Neuron (in vitro differentiated cells): Measurements from ENCODE around the gene BIK.

ENCODE experiments used
- H2AFZ ChIP-seq: one replicate; pipeline ENCODE4 v1.6.1; 2013; ENCODE audit warnings: low read depth, mild to moderate bottlenecking, inconsistent platforms, low read length, moderate library complexity
- H3K27me3 ChIP-seq: one replicate; pipeline ENCODE4 v1.6.1; 2013; ENCODE audit warnings: low read length; ENCODE audit not compliant: insufficient read depth
- H3K36me3 ChIP-seq: one replicate; pipeline ENCODE4 v1.6.1; 2013; ENCODE audit warnings: low read length; ENCODE audit not compliant: insufficient read depth
- H3K4me1 ChIP-seq: one replicate; pipeline ENCODE4 v1.6.1; 2013; ENCODE audit warnings: low read length; ENCODE audit not compliant: insufficient read depth
- H3K4me3 ChIP-seq: 2 replicates; pipeline ENCODE4 v1.5.1; 2013; ENCODE audit warnings: mild to moderate bottlenecking, low read length, moderate library complexity
- H3K9me3 ChIP-seq: one replicate; pipeline ENCODE4 v1.6.1; 2013; ENCODE audit warnings: low read length

BIK gene

DNA sequence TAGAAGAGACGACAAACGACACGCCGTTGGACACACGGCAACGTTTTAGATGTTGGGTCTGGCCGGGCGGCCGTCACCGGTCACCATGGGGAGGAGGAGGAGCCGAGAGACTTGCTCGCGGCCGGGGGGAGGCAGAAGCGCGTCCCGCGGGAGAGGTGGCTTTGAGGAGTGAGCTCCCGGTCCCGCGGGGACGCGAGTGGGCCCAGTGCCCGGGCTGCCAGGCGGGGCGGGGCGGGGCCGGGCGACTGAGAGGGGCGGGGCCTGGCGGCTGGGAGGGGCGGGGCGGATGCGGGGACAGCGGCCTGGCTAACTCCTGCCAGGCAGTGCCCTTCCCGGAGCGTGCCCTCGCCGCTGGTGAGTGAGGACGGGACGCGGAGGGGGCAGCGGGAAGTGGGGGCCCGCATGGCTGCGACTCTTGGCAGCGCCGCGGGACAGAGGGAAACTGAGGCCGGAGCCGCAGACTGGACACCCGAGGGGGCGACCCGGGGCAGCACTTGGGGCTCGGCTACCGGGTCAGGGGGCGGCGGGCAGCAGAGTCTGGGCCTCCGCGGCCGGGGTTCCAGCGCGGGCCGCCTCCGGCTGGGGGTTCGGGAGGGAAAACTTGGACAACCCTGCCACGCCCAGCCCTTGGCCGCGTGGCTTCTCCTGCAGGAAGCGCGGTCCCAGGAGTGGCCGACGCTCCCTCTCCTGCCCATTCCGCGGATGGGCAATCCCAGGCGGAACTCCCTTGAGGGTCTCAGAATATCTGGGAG is 40.9 kb downstream of the BIK start, which contains the start of gene TSPO:
TSPO (plus strand) TSS at position 309 of the 752 bp plus-strand sequence. CDS start 7,680 bp downstream, outside the sequence.
- H2AFZ ChIP-seq: peak within 1 kb of the TSS; percentile 17
- peaks cover 5% of the 10 kb centered on the region for H3K4me1 ChIP-seq
- H3K27me3 ChIP-seq: peaks cover 20% of the 10 kb centered on the region
- no peaks in the 10 kb centered on the region for H3K9me3 ChIP-seq
- H3K36me3 ChIP-seq: no peaks in the 10 kb centered on the region
- H3K4me3 ChIP-seq: no peak within 1 kb of the TSS

DNA sequence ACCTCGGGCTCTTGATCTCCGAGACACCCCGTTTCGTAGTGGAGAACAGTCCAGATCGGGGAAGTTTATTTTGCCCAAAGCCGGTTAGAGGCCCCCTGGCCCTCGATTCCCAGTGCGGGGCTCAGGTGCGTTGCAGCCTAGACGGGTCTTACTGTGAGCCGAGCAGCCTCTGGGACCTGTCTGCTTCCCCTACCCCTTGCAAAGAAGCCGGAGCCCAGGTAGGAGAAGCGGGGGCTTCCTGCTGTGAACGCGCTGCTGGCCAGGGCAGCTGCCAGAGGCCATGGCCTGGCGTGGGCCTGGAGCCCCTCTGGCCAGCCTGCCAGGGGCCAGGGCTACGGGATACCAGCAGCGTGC is 41.4 kb downstream of the BIK start:
- H2AFZ ChIP-seq: peak overlapping the region; percentile 17
- peaks cover 5% of the 10 kb centered on the region for H3K4me1 ChIP-seq
- H3K4me3 ChIP-seq: no peak overlapping the region
- H3K27me3 ChIP-seq: peaks cover 20% of the 10 kb centered on the region
- H3K36me3 ChIP-seq: no peaks in the 10 kb centered on the region
- no peaks in the 10 kb centered on the region for H3K9me3 ChIP-seq

DNA sequence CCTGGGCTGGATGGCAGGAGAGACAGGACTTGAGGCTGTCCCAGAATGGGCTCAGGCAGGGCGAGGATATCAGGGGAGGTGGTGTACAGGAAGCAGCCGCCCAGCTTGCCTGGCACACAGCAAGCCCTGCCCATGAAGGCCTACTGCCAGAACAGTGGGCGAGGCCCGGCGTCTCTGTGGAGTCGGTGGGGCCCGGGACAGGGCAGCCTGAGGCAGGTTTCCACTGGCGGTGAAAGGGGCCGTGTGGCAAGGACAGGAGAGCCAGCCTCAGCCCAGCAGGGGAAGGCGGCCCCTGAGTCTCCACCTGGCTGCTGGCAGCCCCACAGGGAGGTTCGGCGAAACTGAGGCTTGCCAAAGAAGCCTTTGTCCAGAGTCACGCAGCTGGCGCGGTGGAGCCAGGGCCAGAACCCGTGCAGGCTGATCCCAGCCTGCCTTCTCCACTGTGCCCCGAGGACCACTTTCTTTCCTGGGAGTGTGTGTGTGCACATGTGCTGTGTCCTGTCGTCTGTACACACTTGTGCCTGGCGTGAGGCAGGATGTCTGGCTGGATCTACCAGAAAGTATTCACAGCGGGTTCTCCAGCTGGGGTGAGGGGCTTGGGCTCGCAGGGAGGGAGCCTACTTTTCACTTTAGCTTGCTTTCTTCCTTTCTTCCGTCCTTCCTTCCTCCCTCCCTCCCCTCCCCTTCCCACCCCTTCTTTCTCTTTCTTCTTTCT is 42.0 kb downstream of the BIK start:
- Histone ChIP-seq H3K36me3 (no peaks in the 10 kb centered on the region), H2AFZ (no peak overlapping the region), H3K9me3 (no peaks in the 10 kb centered on the region), H3K4me3 (no peak overlapping the region), H3K27me3 (peaks cover 20% of the 10 kb centered on the region), H3K4me1 (peaks cover 5% of the 10 kb centered on the region)

DNA sequence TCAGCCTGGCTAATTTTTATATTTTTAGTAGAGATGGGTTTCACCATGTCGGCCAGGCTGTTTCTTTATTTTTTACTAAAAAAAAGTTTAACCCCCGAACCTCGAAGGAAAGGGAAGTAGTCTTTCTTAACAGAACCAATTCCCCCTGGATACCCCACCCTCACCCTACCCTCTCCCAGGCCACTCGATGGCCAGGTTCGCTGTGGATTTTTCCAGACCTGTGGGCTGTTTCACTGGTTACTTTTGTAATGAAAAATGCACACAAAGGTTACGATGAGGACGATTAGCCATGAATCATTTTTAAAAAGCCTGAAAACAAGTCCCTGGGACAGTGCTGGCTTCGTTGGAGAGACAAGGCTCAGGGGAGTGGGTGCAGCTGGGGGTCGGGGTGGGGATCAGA is 43.3 kb downstream of the BIK start:
- H3K9me3 ChIP-seq: no peaks in the 10 kb centered on the region
- no peak overlapping the region for H2AFZ ChIP-seq
- H3K36me3 ChIP-seq: no peaks in the 10 kb centered on the region
- H3K4me3 ChIP-seq: no peak overlapping the region
- peaks cover 5% of the 10 kb centered on the region for H3K4me1 ChIP-seq
- H3K27me3 ChIP-seq: peaks cover 17% of the 10 kb centered on the region

DNA sequence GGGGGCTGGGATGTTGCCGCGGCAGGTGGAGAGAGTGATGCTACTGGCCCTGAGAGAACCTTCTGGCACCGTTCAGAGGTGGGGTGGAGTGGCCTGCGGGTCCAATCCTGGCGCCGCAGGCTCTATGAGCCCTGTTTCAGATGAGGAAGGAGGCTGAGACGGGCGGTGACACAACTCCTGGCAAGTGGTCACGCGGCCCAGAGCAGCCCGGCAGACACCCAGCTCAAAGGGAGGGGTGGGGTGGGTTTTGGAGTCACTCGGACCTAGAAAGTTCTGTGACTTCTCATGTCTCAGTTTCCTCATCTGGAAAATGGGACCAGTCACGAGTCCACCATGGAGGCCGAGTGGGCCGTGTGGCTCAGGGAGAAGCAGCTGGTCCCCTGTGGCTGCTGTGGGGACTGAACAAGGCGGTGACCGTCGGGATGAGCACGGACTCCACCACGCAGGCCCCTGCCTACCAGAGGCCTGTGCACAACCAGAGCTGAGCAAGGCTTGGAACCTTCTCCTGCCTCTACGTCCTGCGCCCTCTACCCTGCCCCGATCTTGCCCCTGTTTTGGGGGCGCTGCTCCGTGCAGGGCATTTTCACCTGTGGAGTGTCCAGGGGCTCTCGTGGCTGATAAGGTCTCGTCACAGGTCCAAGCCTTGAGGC is 44.5 kb downstream of the BIK start:
- H3K4me1 ChIP-seq: peaks cover 10% of the 10 kb centered on the region
- no peak overlapping the region for H3K4me3 ChIP-seq

DNA sequence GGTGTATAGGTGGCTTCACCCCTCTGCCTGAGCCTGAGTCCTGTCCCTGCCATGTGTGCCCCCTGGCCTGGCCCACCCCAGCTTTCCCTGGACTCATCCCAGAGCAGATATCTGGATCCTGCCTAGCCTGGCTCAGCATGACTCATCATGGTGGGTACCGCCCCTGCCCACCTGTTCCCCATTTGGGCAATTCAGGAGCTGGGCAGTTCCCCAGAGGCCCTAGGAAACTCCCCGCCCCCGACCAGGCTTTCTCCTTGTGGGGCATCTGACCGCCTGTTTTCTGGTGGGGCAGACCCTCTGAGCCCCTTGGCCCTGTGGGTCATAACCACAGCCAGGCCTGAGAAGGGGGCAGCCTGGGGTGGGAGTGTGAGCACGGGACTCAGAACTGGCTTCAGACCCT is 45.2 kb downstream of the BIK start:
- Histone ChIP-seq H3K4me3 (no peak overlapping the region), H3K27me3 (peaks cover 14% of the 10 kb centered on the region), H3K4me1 (peaks cover 10% of the 10 kb centered on the region), H2AFZ (no peak overlapping the region), H3K9me3 (no peaks in the 10 kb centered on the region), H3K36me3 (no peaks in the 10 kb centered on the region)

More for the DNA sequence above, 44.5 kb downstream of the BIK start:
- no peaks in the 10 kb centered on the region for H3K9me3 ChIP-seq
- H2AFZ ChIP-seq: no peak overlapping the region
- H3K36me3 ChIP-seq: no peaks in the 10 kb centered on the region
- H3K27me3 ChIP-seq: peaks cover 17% of the 10 kb centered on the region

DNA sequence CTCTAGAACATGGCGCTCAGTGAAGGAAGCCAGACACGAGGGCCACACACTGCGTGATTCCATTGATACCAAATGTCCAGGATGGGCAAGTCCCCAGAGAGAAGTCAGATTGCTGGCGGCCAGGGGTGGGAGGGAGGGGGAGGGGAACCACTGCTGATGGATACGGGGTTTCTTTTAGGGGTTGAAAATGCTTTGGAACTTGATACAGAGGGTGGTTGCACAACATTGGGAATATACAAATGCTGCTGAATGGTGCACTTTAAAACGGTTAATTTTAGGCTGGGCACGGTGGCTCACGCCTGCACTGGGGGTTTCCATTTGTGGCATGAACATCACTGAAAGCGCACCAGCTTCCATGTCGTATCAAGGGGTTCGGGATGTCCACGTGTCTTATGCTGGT is 45.9 kb downstream of the BIK start:
- H3K27me3 ChIP-seq: peaks cover 12% of the 10 kb centered on the region
- H2AFZ ChIP-seq: no peak overlapping the region
- H3K4me1 ChIP-seq: peaks cover 10% of the 10 kb centered on the region
- no peaks in the 10 kb centered on the region for H3K36me3 ChIP-seq
- no peak overlapping the region for H3K4me3 ChIP-seq
- H3K9me3 ChIP-seq: no peaks in the 10 kb centered on the region

DNA sequence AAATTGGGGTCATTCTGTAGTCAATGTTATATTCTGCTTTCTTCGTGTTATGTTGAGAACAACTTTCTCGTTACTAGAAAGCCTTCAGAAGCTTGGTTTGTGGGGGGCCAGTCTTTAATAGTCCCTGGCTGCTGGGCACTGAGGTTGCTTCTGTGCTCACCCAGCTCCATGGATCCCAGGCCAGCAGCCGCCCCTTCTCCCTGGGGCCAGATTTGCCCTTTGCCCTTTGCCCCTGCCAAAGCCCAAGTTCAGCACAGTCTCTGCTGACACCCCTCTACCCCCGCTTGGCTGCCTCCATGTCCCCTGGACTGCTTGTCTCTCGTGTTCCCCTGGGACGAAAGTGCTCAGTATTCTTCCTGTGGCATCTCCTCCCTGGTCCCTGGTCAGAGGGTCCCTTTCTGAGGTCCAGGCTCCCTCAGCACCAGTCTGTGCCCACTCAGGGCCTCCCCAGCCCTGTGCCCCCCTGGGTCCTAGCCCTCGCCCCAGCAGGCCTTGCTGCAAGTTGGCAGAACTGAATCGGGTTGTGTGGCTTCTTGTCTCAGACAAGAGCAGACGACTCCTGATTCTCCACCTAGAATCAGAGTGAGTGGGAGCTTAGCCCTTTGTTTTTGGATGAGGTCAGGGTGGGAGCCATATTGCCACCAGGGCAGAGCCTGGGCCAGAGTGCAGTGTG is 47.5 kb downstream of the BIK start:
- Histone ChIP-seq H3K4me1 (peaks cover 5% of the 10 kb centered on the region), H3K9me3 (no peaks in the 10 kb centered on the region), H3K36me3 (no peaks in the 10 kb centered on the region), H3K4me3 (no peak overlapping the region), H2AFZ (no peak overlapping the region), H3K27me3 (no peaks in the 10 kb centered on the region)

DNA sequence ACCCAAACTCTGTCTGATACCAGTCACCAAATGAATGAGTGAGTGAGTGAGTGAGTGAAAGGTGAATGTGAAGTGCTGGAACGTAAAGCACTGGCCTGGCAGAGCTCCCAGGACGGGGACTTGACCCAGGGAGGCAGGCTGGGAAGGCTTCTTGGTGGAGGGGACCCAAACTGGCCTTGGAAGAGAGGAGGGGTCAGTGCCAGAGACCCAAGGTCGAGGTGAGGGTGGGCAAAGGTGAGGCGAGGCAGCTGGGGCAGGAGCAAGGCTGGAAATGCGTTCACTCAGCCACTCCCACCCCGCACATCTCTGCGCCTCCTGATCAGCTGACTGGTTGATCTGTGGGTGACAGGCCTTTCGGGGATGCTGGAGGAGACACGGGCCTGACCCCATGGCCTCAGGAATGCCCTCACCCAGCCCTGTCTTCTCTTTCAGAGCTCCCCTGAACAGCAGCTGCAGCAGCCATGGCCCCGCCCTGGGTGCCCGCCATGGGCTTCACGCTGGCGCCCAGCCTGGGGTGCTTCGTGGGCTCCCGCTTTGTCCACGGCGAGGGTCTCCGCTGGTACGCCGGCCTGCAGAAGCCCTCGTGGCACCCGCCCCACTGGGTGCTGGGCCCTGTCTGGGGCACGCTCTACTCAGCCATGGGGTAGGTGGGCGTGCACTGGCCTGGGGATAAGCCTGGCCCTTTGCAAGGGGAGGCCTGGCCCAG is 48.4 kb downstream of the BIK start:
- Histone ChIP-seq H3K4me3 (no peak overlapping the region), H2AFZ (no peak overlapping the region), H3K36me3 (no peaks in the 10 kb centered on the region), H3K4me1 (peaks cover 9% of the 10 kb centered on the region), H3K9me3 (no peaks in the 10 kb centered on the region), H3K27me3 (no peaks in the 10 kb centered on the region)

DNA sequence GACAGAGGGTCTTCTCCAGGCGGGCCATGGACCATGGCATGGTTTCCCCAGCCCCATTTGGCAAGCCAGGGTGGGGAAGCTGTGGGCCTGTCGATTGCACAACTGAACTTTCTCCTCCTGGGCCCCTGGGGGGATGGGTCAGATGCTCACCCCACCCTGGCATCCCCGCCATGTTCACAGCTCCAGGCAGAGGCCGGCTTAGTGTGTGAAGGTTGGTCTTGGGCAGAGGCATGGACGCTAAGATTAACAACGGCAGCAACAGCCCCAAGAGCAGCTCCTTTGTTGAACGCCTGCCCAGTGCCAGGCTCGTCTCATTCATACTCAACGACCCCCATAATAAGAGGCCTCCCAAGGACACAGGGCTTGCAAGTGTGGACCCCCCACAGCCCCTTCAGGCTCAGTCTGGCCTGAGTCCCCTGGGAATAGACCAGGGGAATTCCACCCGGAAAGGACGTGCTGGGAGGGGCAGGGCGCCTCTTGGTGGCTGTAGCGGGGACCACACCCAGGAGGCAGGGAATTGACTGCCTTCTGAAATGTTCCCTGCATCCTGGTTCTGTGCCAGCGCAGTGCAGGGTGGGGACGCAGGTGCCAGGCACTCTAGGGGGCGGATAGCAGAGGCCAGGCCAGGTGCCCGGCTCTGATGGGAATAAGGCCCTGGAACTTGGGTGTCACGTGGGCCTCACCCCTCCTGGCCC is 49.1 kb downstream of the BIK start:
- no peaks in the 10 kb centered on the region for H3K27me3 ChIP-seq
- no peak overlapping the region for H2AFZ ChIP-seq
- H3K9me3 ChIP-seq: no peaks in the 10 kb centered on the region
- no peaks in the 10 kb centered on the region for H3K36me3 ChIP-seq
- H3K4me3 ChIP-seq: no peak overlapping the region
- peaks cover 9% of the 10 kb centered on the region for H3K4me1 ChIP-seq

DNA sequence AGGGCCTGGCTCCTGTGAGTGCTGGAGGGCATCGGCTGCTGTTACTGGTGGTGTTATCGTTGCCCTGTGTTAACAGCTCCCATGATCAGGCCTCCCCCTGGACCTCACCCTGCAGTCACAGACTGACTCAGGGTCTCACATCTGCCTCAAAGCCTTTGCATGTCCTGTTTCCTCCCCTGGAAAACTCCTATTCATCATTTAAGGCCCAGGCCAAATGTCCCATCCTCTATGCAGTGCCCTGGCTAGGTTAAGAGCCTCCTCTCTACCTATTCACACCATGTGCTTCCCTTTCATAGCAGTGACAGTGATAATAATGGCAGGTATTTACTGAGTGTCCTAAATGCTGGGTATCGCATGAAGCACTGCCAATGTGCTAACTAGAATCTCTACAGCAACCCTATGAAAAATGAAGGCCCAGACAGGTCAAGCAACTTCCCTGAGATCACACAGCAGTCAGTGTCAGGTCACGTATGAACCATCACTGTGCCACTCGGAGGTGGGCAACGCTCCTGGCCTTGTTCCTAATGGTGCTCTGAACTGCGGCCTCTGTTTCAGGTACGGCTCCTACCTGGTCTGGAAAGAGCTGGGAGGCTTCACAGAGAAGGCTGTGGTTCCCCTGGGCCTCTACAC is 50.1 kb downstream of the BIK start:
- H3K36me3 ChIP-seq: no peaks in the 10 kb centered on the region
- H3K4me1 ChIP-seq: peaks cover 9% of the 10 kb centered on the region
- H3K9me3 ChIP-seq: no peaks in the 10 kb centered on the region
- no peak overlapping the region for H2AFZ ChIP-seq
- H3K27me3 ChIP-seq: no peaks in the 10 kb centered on the region
- no peak overlapping the region for H3K4me3 ChIP-seq
